ENCODE data around the gene PINLYP.

Gene PINLYP

GRCh38 chr19:43628646-43629326 lies 53.2 kb downstream of the PINLYP start:
- no peak for DNase-seq (ENCODE audit: low read depth, low spot score)

DNA sequence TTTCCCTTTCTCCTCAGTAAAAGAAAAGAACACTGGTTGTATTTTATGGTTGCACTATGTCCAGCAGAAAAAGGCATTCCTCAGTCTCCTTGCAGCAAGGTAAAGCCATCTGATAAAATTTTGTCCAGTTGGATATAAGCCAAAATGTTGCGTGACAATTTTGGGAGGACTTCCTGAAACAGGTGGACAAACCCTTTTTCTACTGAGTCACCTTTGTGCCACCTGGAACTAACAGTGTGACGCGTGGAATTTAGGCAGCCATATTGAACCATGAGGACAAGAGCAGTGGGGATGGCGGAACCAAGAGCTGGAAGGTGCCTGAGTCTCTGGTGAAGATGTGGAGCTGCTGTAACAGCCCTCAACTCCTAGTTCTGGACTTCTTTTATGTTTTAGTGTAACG lies 55.9 kb downstream of the PINLYP start:
- DNase-seq (ENCODE audit: low read depth, low spot score), result no peak
